ENCODE measurements around the gene CFAP210. TPM values are rescaled to one million over a fixed set of nuclear protein-coding genes. Genes with fewer than 3 reads are reported as not detected.

CFAP210 gene
- total and polyA plus RNA-seq, 4 donors: 0.02 to 0.42 (median 0.21) TPM

GRCh38 chr2:169739351-169739750, 45.1 kb upstream of the CFAP210 start:
- Histone ChIP-seq H3K9ac (ENCODE audit: low read depth in 1 of 2, low read length in 2 of 2) (no peak overlapping the region), H3K9me3 (ENCODE audit: control insufficient read depth in 4 of 4, low read length in 3 of 4) (no peaks in the 10 kb centered on the region), H3K27ac (ENCODE audit: low read depth in 1 of 2, low read length in 2 of 2) (no peak overlapping the region), H3K4me1 (ENCODE audit: control insufficient read depth in 4 of 4, insufficient read depth in 4 of 4, low read length in 3 of 4) (peaks cover 0 to 19% (median 5%) of the 10 kb centered on the region in 4 donors), H3K4me3 (ENCODE audit: low read depth in 1 of 3, low read length in 3 of 3) (no peak overlapping the region), H3K27me3 (ENCODE audit: control insufficient read depth in 4 of 4, insufficient read depth in 4 of 4, low read length in 3 of 4) (no peaks in the 10 kb centered on the region), H3K36me3 (ENCODE audit: control insufficient read depth in 4 of 4, insufficient read depth in 3 of 4, low read depth in 1 of 4, low read length in 3 of 4) (peaks cover 0 to 2% (median 0%) of the 10 kb centered on the region in 4 donors)
- TF ChIP-seq ZBTB33 (IDR thresholded peaks at IDR 0.05) (no peak), RAD21 (IDR thresholded peaks at IDR 0.05) (peak in 1 of 2 donors; percentile 25), YY1 (IDR thresholded peaks at IDR 0.05) (peak; percentile 60), HNF4A (conservative IDR thresholded peaks at IDR 0.05) (peak; percentile 57 to 60), SP1 (IDR thresholded peaks at IDR 0.05) (peak; percentile 33), MAX (IDR thresholded peaks at IDR 0.05) (peak; percentile 8), HNF4G (IDR thresholded peaks at IDR 0.05) (no peak), RXRA (IDR thresholded peaks at IDR 0.05) (peak in 1 of 2 donors; percentile 18)
- WGBS: 28% methylated on average over 1 of the region's 1 CpG
- no peak for DNase-seq (ENCODE audit: low spot score)

GRCh38 chr2:169738566-169739229, 44.5 kb upstream of the CFAP210 start:
- peaks cover 0 to 19% (median 5%) of the 10 kb centered on the region in 4 donors for H3K4me1 ChIP-seq (ENCODE audit: control insufficient read depth in 4 of 4, insufficient read depth in 4 of 4, low read length in 3 of 4)
- H3K9me3 ChIP-seq (ENCODE audit: control insufficient read depth in 4 of 4, low read length in 3 of 4): no peaks in the 10 kb centered on the region
- no peaks in the 10 kb centered on the region for H3K27me3 ChIP-seq (ENCODE audit: control insufficient read depth in 4 of 4, insufficient read depth in 4 of 4, low read length in 3 of 4)
- no peak for DNase-seq (ENCODE audit: low spot score)
- TF ChIP-seq MAX (IDR thresholded peaks at IDR 0.05) (no peak), EGR1 (IDR thresholded peaks at IDR 0.05; ENCODE audit: low read depth in 2 of 2) (no peak), RXRA (IDR thresholded peaks at IDR 0.05) (no peak), FOXA1 (IDR thresholded peaks at IDR 0.05) (no peak), HNF4A (conservative IDR thresholded peaks at IDR 0.05) (no peak), GABPA (IDR thresholded peaks at IDR 0.05 in 1 of 2, conservative IDR thresholded peaks at IDR 0.05 in 1 of 2) (no peak), HNF4G (IDR thresholded peaks at IDR 0.05) (no peak), JUND (IDR thresholded peaks at IDR 0.05) (no peak), YY1 (IDR thresholded peaks at IDR 0.05) (no peak), TAF1 (conservative IDR thresholded peaks at IDR 0.05) (no peak), FOXA2 (IDR thresholded peaks at IDR 0.05) (no peak), ZBTB33 (IDR thresholded peaks at IDR 0.05) (no peak)
- H3K9ac ChIP-seq (ENCODE audit: low read depth in 1 of 2, low read length in 2 of 2): no peak overlapping the region
- H3K36me3 ChIP-seq (ENCODE audit: control insufficient read depth in 4 of 4, insufficient read depth in 3 of 4, low read depth in 1 of 4, low read length in 3 of 4): peaks cover 0 to 2% (median 0%) of the 10 kb centered on the region in 4 donors
- WGBS: 54% methylated on average over 5 of the region's 5 CpGs
- H3K27ac ChIP-seq (ENCODE audit: low read depth in 1 of 2, low read length in 2 of 2): no peak overlapping the region
- H3K4me3 ChIP-seq (ENCODE audit: low read depth in 1 of 3, low read length in 3 of 3): no peak overlapping the region
